GM18502 (cell line): ENCODE results near the gene CRYBA1.
"Not testable (repeated sequence)": the region's sequence is repeated elsewhere in the genome, so short reads cannot be mapped to it uniquely, and the experiment has no call there.

Experiments used
- ATAC-seq: cut with Tn5 transposase; IDR thresholded peaks from one replicate; pipeline ENCODE4 v1.9.1; 2021; ENCODE audit warnings: mild to moderate bottlenecking; ENCODE audit not compliant: unreplicated experiment, poor library complexity

Gene CRYBA1

GRCh38 chr17:29246628-29247027 lies at the start of gene CRYBA1:
Gene CRYBA1 (plus strand): TSS chr17:29246859. CDS start chr17:29246864, 5 bp downstream.
- no peak for ATAC-seq

- no peak for ATAC-seq
Observed at GRCh38 chr17:29197516-29198272, 49.0 kb upstream of the CRYBA1 start.

- not testable (repeated sequence) for ATAC-seq
Observed at GRCh38 chr17:29204068-29204804, 42.4 kb upstream of the CRYBA1 start.

GRCh38 chr17:29205047-29205446 lies 41.6 kb upstream of the CRYBA1 start:
- no peak for ATAC-seq

- no peak for ATAC-seq
Observed at GRCh38 chr17:29207975-29208374, 38.7 kb upstream of the CRYBA1 start.

GRCh38 chr17:29209073-29209472 lies 37.6 kb upstream of the CRYBA1 start:
- no peak for ATAC-seq

- no peak for ATAC-seq
Observed at GRCh38 chr17:29210879-29211278, 35.8 kb upstream of the CRYBA1 start.

- ATAC-seq: no peak
Observed at GRCh38 chr17:29212094-29212631, 34.5 kb upstream of the CRYBA1 start.

GRCh38 chr17:29212681-29213121 lies 34.0 kb upstream of the CRYBA1 start:
- ATAC-seq: no peak

- ATAC-seq: no peak
Observed at GRCh38 chr17:29214215-29215146, 32.2 kb upstream of the CRYBA1 start.

- no peak for ATAC-seq
Observed at GRCh38 chr17:29215174-29215573, 31.5 kb upstream of the CRYBA1 start.

- no peak for ATAC-seq
Observed at GRCh38 chr17:29215717-29216116, 30.9 kb upstream of the CRYBA1 start.

- ATAC-seq: no peak
Observed at GRCh38 chr17:29216181-29216580, 30.5 kb upstream of the CRYBA1 start.

GRCh38 chr17:29216856-29217255 lies 29.8 kb upstream of the CRYBA1 start:
- no peak for ATAC-seq

GRCh38 chr17:29219378-29220047 lies 27.1 kb upstream of the CRYBA1 start:
- no peak for ATAC-seq

- not testable (repeated sequence) for ATAC-seq
Observed at GRCh38 chr17:29221338-29221737, 25.3 kb upstream of the CRYBA1 start.

GRCh38 chr17:29225396-29225795 lies 21.3 kb upstream of the CRYBA1 start:
- ATAC-seq: no peak

GRCh38 chr17:29233301-29233700 lies 13.4 kb upstream of the CRYBA1 start:
- ATAC-seq: no peak

GRCh38 chr17:29234972-29235371 lies 11.7 kb upstream of the CRYBA1 start:
- not testable (repeated sequence) for ATAC-seq

- no peak for ATAC-seq
Observed at GRCh38 chr17:29235904-29236303, 10.8 kb upstream of the CRYBA1 start.
